GM18519 (cell line): Measurements from ENCODE around the gene TRMT11.

ENCODE experiments used
- ATAC-seq: cut with Tn5 transposase; IDR thresholded peaks from one replicate; pipeline ENCODE4 v1.9.1; 2021; ENCODE audit warnings: mild to moderate bottlenecking, moderate library complexity; ENCODE audit not compliant: unreplicated experiment, low FRiP score

TRMT11 gene

DNA sequence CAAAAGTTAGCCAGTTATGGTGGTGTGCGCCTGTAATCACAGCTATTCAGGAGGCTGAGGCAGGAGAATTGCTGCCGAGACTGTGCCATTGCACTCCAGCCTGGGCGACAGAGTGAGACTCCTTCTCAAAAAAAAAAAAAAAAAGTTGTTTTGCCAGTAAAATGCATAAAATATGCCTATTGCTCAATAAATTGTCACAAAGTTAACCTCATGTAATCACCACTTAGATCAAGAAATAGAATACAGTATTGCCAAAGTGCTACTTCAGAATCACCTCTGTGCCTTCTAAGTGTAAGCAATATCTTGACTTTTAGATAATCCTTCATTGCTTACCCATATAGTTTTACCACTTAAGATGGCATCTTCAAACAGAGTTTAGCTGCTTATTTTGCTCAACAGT is 80.7 kb downstream of the TRMT11 start:
- ATAC-seq = no peak

DNA sequence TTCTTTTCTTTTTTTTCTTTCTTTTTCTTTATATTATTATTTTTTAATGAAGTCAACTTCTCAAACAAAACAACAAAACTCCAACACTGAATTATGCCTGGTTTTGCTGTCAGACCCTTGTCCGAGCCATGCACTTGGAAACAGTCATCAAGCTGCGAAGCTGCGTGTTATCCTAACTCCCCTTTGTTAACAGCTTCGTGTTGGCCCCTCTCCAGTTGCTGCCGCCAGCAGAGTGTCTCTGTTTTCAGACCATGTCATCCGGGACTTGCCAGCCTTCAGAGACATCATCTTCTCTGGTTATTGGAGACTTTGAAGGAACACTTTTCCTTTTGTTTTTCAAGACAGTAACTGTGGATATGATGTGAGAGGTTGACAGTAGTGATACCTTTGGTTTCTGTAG is 83.1 kb downstream of the TRMT11 start:
- ATAC-seq = no peak

- no peak for ATAC-seq
Measured at GRCh38 chr6:126071000-126071647, 84.8 kb downstream of the TRMT11 start.

GRCh38 chr6:126072172-126072571 is 85.8 kb downstream of the TRMT11 start:
- no peak for ATAC-seq

GRCh38 chr6:126072834-126073233 is 86.5 kb downstream of the TRMT11 start:
- ATAC-seq = no peak

DNA sequence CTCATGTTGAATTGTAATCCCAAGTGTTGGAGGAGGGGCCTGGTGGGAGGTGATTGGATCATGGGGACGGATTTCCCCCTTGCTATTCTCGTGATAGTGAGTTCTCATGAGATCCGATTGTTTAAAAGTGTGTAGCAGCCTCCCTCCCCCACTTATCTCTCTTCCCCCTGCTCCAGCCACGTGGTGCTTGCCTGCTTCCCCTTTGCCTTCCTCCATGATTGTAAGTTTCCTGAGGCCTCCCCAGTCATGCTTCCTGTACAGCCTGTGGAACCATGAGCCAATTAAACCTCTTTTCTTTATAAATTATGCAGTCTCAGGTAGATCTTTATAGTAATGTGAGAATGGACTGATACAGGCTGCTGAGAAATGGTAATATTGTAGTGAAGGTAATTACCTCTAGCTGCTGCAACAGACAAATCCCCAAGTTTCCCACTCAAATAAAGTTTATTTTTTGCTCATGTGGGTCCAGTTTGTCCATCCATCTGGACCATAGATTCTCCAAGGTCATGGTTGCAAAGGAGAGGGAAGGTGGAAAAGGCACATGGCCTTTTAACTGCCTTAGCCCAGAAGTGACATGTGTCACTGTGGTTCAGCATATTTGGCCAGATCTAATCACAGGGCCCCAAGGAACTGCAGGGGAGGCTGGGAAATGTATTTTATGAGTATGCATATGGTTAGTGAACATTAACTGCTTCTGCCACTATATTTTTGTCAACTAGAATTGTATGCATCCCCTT is 89.2 kb downstream of the TRMT11 start:
- no peak for ATAC-seq

- no peak for ATAC-seq
Measured at GRCh38 chr6:126076992-126077664, 90.8 kb downstream of the TRMT11 start.

DNA sequence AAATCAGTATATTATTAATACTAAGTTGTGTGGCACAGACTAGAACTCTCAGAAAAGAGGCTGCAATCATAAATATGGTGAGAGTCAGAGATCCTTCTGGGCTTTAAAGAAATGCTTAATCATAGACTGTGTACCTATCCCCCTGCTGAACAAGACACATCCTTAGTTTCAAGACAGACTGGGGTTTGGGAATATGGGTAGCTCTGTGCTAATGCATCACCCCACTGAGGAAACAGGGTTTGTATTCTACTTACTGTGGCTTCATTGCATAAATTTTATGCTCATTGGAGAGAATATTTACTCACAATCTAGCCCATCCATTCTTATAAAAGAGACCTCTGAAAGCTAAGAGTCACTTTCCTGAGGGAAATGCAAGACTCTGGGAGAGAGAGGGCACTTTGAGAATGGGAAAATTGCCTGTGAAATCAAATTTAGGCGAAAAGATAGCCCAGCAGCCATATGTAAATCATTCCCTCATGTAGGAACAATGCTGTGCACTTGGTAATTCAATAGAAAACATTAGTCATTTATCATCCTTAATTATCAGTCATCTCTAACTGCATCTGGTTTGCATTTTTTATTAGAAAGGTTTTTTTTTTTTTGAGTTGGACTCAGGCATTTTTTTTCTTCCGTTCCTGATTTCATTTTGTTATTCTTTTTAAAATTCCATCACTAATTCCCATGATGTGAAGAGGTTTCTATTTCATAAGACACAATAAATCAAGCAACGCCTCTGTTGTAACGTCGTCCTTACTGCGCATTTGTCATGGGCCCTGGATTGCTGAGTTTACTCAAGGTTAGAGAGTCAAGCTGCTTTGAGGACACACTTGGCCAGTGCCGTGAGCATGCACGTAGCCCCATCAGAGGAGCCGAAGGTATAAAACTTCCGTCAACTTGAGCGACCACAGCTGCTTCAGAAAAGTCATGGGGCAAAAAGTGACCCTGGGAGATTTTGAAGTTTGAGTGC is 91.8 kb downstream of the TRMT11 start:
- ATAC-seq = no peak

DNA sequence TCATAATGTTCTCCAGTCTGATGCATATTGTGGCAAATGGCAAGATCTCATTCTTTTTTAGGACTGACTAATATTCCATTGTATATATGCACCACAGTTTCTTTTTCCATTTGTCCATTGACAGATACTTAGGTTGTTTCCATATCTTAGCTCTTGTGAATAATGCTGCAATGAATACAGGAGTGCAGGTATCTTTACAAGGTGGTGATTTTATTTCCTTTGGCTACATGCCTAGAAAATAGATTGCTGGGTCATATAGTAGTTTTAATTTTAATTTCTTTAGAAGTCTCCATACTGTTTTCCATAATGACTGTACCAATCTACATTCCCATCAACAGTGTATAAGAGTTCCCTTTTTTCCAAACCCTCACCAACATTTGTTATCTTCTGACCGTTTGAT is 97.5 kb downstream of the TRMT11 start:
- no peak for ATAC-seq

DNA sequence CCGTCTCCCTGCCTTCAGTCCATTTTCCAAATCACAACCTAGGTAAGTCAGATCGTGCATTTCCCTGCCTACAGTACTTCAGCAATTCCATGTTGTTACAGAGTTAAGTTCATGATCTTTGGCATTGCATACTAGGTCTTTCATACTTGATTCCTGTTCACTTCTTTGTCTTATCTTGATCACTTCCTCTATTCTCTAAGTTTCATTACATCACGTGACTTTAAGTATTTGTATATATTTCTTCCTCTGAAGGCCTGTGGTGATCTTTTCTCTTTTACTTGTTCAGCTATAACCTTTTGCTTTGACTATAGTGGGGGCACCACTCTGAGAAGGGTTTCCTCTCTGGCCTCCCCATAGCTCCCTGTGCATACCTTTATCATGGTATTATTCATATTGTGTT is 100.2 kb downstream of the TRMT11 start:
- peak; percentile 76 for ATAC-seq
